ENCODE results near the gene ARHGEF18.
"Not testable (repeated sequence)": the region's sequence is repeated elsewhere in the genome, so short reads cannot be mapped to it uniquely, and the experiment has no call there.

Gene ARHGEF18

DNA sequence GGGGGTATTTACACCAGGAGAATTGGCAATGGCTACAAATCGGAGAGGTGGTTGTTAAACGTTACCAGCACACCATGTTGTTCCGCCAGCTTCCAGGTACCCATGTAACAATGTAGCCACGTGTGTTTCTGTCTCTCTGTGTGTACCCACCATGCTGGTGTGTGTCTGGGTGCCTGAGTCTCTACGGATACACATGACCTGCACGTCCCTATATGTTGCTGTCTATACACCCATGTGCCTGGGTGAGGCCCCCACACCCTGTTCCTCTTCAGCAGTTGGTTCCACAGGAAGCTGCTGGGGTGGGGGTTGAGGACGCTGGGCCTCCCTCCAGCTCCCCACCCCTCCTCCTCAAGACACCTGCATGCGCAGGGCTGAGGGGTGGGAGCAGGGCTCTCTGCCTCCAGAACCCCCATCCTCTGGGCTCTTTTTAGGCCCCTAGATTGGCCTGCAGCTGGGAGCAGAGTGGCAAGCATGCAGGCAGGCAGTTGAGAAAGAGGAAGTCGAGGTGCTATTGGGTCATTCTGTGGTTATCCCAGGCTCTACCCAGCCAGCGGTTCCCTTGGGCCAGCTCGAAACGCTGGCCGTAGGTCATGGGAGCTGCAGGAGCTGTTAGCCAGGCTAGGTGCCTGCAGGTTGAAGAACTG lies at the start of gene ARHGEF18:
TSS of gene ARHGEF18 (plus strand) at position 351 of the 644 bp plus-strand sequence. CDS start 13,954 bp downstream, outside the sequence.
- no peaks in the 10 kb centered on the region for H3K9me3 ChIP-seq
- H3K36me3 ChIP-seq (replicated peaks): no peaks in the 10 kb centered on the region
- peaks cover 5% of the 10 kb centered on the region; the same call in 1 of the 2 replicates for H3K27me3 ChIP-seq (ENCODE audit: low read depth)
- H3K4me3 ChIP-seq: no peak within 1 kb of the TSS
- H3K4me1 ChIP-seq: no peaks in the 10 kb centered on the region
- DNase-seq (ENCODE audit: low spot score in 2 of 2): no peak
- in situ Hi-C loops (cut with MboI; ENCODE audit: low sequenced_read_pairs): no loop called here

GRCh38 chr19:7301525-7301924 lies 47.2 kb upstream of the ARHGEF18 start:
- in situ Hi-C loops (cut with MboI; ENCODE audit: low sequenced_read_pairs): no loop called here
- no peaks in the 10 kb centered on the region for H3K9me3 ChIP-seq
- H3K36me3 ChIP-seq (replicated peaks): no peaks in the 10 kb centered on the region
- no peaks in the 10 kb centered on the region for H3K4me1 ChIP-seq
- H3K27me3 ChIP-seq (ENCODE audit: low read depth): 0 out of 2 replicates have a peak, but pooled peaks cover 2% of the 10 kb centered on the region
- H3K4me3 ChIP-seq: no peak overlapping the region
- DNase-seq (ENCODE audit: low spot score in 2 of 2): no peak

DNA sequence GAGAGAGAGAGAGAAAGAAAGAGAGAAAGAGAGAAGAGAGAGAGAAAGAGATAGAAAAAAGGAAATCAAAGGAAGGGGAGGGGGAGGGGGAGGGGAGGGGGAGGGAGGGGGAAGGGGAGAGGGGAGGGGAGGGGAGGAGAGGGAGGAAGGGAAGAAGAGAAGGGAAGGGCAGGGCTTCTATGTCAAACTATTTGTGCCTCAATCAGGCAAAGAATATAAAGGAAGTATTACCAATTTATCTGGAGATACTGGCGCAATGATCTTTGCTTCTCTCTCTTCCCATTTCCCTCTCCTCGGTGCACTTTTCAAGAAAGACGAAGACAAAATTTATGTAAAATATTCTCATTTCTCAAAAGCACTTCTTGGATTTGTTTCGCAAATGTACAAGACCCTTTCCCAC lies 45.3 kb upstream of the ARHGEF18 start:
- H3K27me3 ChIP-seq (ENCODE audit: low read depth): no peaks in the 10 kb centered on the region
- H3K4me3 ChIP-seq: no peak overlapping the region
- DNase-seq (ENCODE audit: low spot score in 2 of 2): no peak
- in situ Hi-C loops (cut with MboI; ENCODE audit: low sequenced_read_pairs): no loop called here
- no peaks in the 10 kb centered on the region for H3K9me3 ChIP-seq
- H3K4me1 ChIP-seq: no peaks in the 10 kb centered on the region
- H3K36me3 ChIP-seq (replicated peaks): no peaks in the 10 kb centered on the region

GRCh38 chr19:7304200-7304599 lies 44.5 kb upstream of the ARHGEF18 start:
- no peaks in the 10 kb centered on the region for H3K9me3 ChIP-seq
- H3K4me3 ChIP-seq: no peak overlapping the region
- no peaks in the 10 kb centered on the region for H3K4me1 ChIP-seq
- no peaks in the 10 kb centered on the region for H3K27me3 ChIP-seq (ENCODE audit: low read depth)
- no peaks in the 10 kb centered on the region for H3K36me3 ChIP-seq (replicated peaks)
- in situ Hi-C loops (cut with MboI; ENCODE audit: low sequenced_read_pairs): no loop called here
- no peak for DNase-seq (ENCODE audit: low spot score in 2 of 2)

GRCh38 chr19:7307590-7308218 lies 41.0 kb upstream of the ARHGEF18 start:
- no peak for DNase-seq (ENCODE audit: low spot score in 2 of 2)
- no peaks in the 10 kb centered on the region for H3K27me3 ChIP-seq (ENCODE audit: low read depth)
- no peaks in the 10 kb centered on the region for H3K4me1 ChIP-seq
- in situ Hi-C loops (cut with MboI; ENCODE audit: low sequenced_read_pairs): no loop called here
- no peaks in the 10 kb centered on the region for H3K36me3 ChIP-seq (replicated peaks)
- H3K4me3 ChIP-seq: no peak overlapping the region
- H3K9me3 ChIP-seq: no peaks in the 10 kb centered on the region

GRCh38 chr19:7308327-7308726 lies 40.4 kb upstream of the ARHGEF18 start:
- DNase-seq (ENCODE audit: low spot score in 2 of 2); H3K27me3 ChIP-seq (ENCODE audit: low read depth); H3K4me1 ChIP-seq; in situ Hi-C loops (cut with MboI; ENCODE audit: low sequenced_read_pairs); H3K9me3 ChIP-seq; H3K4me3 ChIP-seq; H3K36me3 ChIP-seq (replicated peaks): not testable (repeated sequence)

- Histone ChIP-seq H3K27me3 (ENCODE audit: low read depth) (no peaks in the 10 kb centered on the region), H3K9me3 (no peaks in the 10 kb centered on the region), H3K36me3 (replicated peaks) (no peaks in the 10 kb centered on the region), H3K4me1 (no peaks in the 10 kb centered on the region), H3K4me3 (no peak overlapping the region)
- DNase-seq (ENCODE audit: low spot score in 2 of 2): no peak
- in situ Hi-C loops (cut with MboI; ENCODE audit: low sequenced_read_pairs): no loop called here
Measured at GRCh38 chr19:7311911-7312310, 36.8 kb upstream of the ARHGEF18 start.

- in situ Hi-C loops (cut with MboI; ENCODE audit: low sequenced_read_pairs): no loop called here
- no peak for DNase-seq (ENCODE audit: low spot score in 2 of 2)
- Histone ChIP-seq H3K4me1 (no peaks in the 10 kb centered on the region), H3K27me3 (ENCODE audit: low read depth) (no peaks in the 10 kb centered on the region), H3K36me3 (replicated peaks) (no peaks in the 10 kb centered on the region), H3K9me3 (no peaks in the 10 kb centered on the region), H3K4me3 (no peak overlapping the region)
Measured at GRCh38 chr19:7312816-7313215, 35.9 kb upstream of the ARHGEF18 start.

- Histone ChIP-seq H3K4me1 (no peaks in the 10 kb centered on the region), H3K4me3 (no peak overlapping the region), H3K27me3 (ENCODE audit: low read depth) (no peaks in the 10 kb centered on the region), H3K9me3 (no peaks in the 10 kb centered on the region), H3K36me3 (replicated peaks) (no peaks in the 10 kb centered on the region)
- no peak for DNase-seq (ENCODE audit: low spot score in 2 of 2)
- in situ Hi-C loops (cut with MboI; ENCODE audit: low sequenced_read_pairs): no loop called here
Measured at GRCh38 chr19:7318176-7318575, 30.6 kb upstream of the ARHGEF18 start.

- Histone ChIP-seq H3K9me3 (peaks cover 3% of the 10 kb centered on the region; the same call in 1 of the 2 replicates), H3K4me1 (no peaks in the 10 kb centered on the region), H3K27me3 (ENCODE audit: low read depth) (no peaks in the 10 kb centered on the region), H3K36me3 (replicated peaks) (no peaks in the 10 kb centered on the region), H3K4me3 (no peak overlapping the region)
- DNase-seq (ENCODE audit: low spot score in 2 of 2): peak in 1 of 2 experiments; percentile 63
- in situ Hi-C loops (cut with MboI; ENCODE audit: low sequenced_read_pairs): no loop called here
Measured at GRCh38 chr19:7326105-7326877, 22.4 kb upstream of the ARHGEF18 start.

DNA sequence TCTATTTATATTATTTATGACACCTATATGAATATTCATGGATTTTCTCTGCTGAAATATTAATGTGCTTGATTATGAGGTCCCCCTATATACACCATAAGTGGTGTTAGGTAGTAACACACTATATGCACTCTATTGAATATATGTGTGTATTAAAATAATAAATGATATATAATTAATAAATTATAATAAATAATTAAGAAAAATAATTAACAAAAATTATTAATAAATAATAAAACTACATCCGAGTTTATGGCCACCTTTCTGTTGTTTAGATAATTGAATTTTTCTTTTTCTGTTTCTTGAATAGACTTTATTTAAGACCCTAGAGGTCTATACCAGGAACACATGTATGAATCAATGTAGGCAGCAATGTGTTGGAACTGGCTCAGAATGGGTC lies 20.9 kb upstream of the ARHGEF18 start:
- no peak for DNase-seq (ENCODE audit: low spot score in 2 of 2)
- Histone ChIP-seq H3K4me3 (no peak overlapping the region), H3K36me3 (replicated peaks) (no peaks in the 10 kb centered on the region), H3K27me3 (ENCODE audit: low read depth) (no peaks in the 10 kb centered on the region), H3K9me3 (peaks cover 3% of the 10 kb centered on the region; the same call in 1 of the 2 replicates), H3K4me1 (no peaks in the 10 kb centered on the region)
- in situ Hi-C loops (cut with MboI; ENCODE audit: low sequenced_read_pairs): no loop called here

DNA sequence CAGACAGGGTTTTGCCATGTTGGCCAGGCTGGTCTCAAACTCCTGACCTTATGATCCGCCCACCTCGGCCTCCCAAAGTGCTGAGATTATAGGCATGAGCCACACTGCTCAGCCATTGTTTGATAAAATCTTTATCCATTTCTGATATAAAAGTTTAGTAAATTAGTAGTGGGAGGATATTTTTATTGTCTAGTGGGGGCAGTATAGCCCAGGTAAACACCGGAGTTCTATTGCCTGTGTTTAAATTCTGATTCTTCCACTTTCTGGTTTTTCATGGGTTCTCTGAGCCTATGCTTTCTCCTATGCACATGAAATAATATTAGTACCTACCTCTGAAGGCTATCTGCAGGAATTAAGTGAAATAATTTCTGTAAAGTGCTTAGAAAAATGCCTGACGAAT lies 20.1 kb upstream of the ARHGEF18 start:
- Histone ChIP-seq H3K4me3 (no peak overlapping the region), H3K4me1 (no peaks in the 10 kb centered on the region), H3K27me3 (ENCODE audit: low read depth) (no peaks in the 10 kb centered on the region), H3K9me3 (peaks cover 3% of the 10 kb centered on the region; the same call in 1 of the 2 replicates), H3K36me3 (replicated peaks) (no peaks in the 10 kb centered on the region)
- no peak for DNase-seq (ENCODE audit: low spot score in 2 of 2)
- in situ Hi-C loops (cut with MboI; ENCODE audit: low sequenced_read_pairs): no loop called here

DNA sequence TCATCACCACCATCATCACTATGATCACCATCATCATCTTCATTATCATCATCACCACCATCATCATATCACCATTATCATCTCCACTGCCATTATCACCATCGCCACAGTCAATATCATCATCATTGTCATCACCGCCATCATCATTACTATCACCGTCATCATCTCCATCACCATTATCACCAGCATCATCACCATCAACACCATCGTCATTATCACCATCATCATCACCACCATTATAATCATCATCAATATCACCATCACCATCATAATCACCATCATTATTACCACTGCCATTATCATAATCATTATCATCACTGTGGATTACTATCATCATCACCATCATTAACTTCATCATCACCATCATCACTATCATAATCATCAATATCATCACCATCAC lies 17.3 kb upstream of the ARHGEF18 start:
- H3K27me3 ChIP-seq (ENCODE audit: low read depth): no peaks in the 10 kb centered on the region
- in situ Hi-C loops (cut with MboI; ENCODE audit: low sequenced_read_pairs): no loop called here

More for the DNA sequence above, 17.3 kb upstream of the ARHGEF18 start:
- no peaks in the 10 kb centered on the region for H3K9me3 ChIP-seq
- no peaks in the 10 kb centered on the region for H3K4me1 ChIP-seq
- H3K36me3 ChIP-seq (replicated peaks): no peaks in the 10 kb centered on the region
- H3K4me3 ChIP-seq: no peak overlapping the region
- no peak for DNase-seq (ENCODE audit: low spot score in 2 of 2)

Data from HAP-1 (cell line).